Endometrial microvascular endothelial cells (primary cell): ENCODE data around the gene POLR2M. TPM values are rescaled to one million over a fixed set of nuclear protein-coding genes. Genes with fewer than 3 reads are reported as not detected.

Experiments used
- in situ Hi-C: cut with HindIII; loops from 2 replicates; pipeline ENCODE4 v1.10.0; 2017; ENCODE audit warnings: low sequenced_read_pairs, low pct_unique_long_range_greater_than_20kb; ENCODE audit errors: inconsistent ontology term
- total RNA-seq: library from RNA; depleted of rRNA; stranded (reverse); fragments of >200 nt; gene quantifications from one replicate; pipeline ENCODE4 v1.2.3, GENCODE V29; 2015; ENCODE audit errors: inconsistent ontology term

Gene POLR2M
- total RNA-seq, 1 donor from 2014 or later: 31.9 TPM

GRCh38 chr15:57732526-57733331, 26.2 kb downstream of the POLR2M start:
- in situ Hi-C loops: no loop called here

- in situ Hi-C loops: no loop called here
Observed at GRCh38 chr15:57734860-57735259, 28.3 kb downstream of the POLR2M start.

GRCh38 chr15:57735431-57735830, 28.9 kb downstream of the POLR2M start:
- in situ Hi-C loops: no loop called here

GRCh38 chr15:57735891-57736290, 29.4 kb downstream of the POLR2M start:
- in situ Hi-C loops: no loop called here

GRCh38 chr15:57736591-57736990, 30.1 kb downstream of the POLR2M start:
- in situ Hi-C loops: no loop called here

GRCh38 chr15:57738734-57739237, 32.3 kb downstream of the POLR2M start:
- in situ Hi-C loops: no loop called here

GRCh38 chr15:57740048-57740447, 33.5 kb downstream of the POLR2M start:
- in situ Hi-C loops: no loop called here

- in situ Hi-C loops: no loop called here
Observed at GRCh38 chr15:57741089-57741488, 34.6 kb downstream of the POLR2M start.

GRCh38 chr15:57743424-57743823, 36.9 kb downstream of the POLR2M start:
- in situ Hi-C loops: no loop called here

- in situ Hi-C loops: no loop called here
Observed at GRCh38 chr15:57746786-57747185, 40.3 kb downstream of the POLR2M start.

GRCh38 chr15:57747206-57747896, 40.8 kb downstream of the POLR2M start:
- in situ Hi-C loops: no loop called here

- in situ Hi-C loops: no loop called here
Observed at GRCh38 chr15:57751177-57751800, 44.8 kb downstream of the POLR2M start.

- in situ Hi-C loops: no loop called here
Observed at GRCh38 chr15:57752436-57752835, 45.9 kb downstream of the POLR2M start.

- in situ Hi-C loops: no loop called here
Observed at GRCh38 chr15:57752840-57753239, 46.3 kb downstream of the POLR2M start.

- in situ Hi-C loops: no loop called here
Observed at GRCh38 chr15:57756466-57756865, 50.0 kb downstream of the POLR2M start.

- in situ Hi-C loops: no loop called here
Observed at GRCh38 chr15:57758560-57758959, 52.0 kb downstream of the POLR2M start.

- in situ Hi-C loops: no loop called here
Observed at GRCh38 chr15:57761562-57761961, 55.0 kb downstream of the POLR2M start.

- in situ Hi-C loops: no loop called here
Observed at GRCh38 chr15:57762302-57762701, 55.8 kb downstream of the POLR2M start.

GRCh38 chr15:57763176-57763964, 56.9 kb downstream of the POLR2M start:
- in situ Hi-C loops: no loop called here
